D341Med (cell line): ENCODE data around the gene LRIG1.

Source experiments
- DNase-seq: peaks from one replicate; pipeline ENCODE4 v3.0.0; 2012; ENCODE audit warnings: low spot score

LRIG1 gene

DNA sequence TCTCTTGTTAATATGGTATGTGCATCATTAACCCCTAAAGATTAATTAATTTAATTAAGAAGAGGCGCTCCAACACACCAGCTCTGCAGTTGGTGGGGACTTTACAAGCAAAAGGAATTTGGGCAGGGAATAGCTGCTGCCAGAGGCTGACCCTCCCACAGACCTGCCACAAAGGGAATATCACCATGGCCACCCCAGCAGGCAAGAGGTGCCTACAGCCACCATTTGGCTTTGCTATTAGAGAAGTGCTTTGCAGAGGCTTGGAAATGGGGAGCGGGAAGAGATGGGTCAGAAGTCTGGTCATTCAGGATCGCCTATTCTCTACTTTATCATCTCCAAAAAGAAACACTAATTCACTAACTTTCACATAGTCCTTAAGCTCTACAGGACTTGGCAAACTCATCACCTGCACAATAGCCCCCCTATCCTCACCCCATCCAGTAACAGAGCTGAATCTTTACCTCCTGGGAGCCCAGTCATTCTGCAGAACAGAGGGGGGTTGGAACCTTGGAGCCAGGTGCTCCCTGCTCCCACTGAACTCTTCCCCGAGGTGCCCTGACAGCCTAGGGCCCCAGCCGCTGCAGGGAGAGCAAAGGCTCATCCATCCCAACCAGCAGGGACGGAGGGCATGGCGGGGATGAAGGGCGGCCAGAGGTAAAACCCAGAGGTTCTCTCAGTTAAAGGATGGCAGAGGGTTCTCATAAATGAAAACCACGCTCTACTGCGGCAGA, 29.7 kb downstream of the LRIG1 start:
- DNase-seq, result no peak

- DNase-seq, result no peak
Observed at GRCh38 chr3:66470285-66470684, 30.5 kb downstream of the LRIG1 start.

DNA sequence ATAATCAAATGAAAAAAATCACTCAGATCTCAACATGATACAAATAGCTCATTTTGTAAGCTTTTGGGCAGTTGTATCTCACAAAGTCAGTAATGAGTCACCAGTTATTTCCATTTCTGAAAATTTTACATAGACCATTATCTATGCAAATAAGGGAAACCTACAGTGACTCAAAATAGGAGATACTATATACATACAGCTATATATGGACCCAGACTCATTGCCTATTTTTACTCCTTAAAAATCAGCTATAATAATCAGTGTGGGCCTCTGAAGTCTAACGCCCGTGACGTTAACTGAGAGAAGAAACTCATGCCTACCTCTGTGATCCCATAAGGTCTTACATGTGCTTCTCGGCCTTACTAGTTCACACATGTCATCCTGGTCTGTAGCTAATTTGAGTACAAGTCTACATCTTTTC, 31.6 kb downstream of the LRIG1 start:
- DNase-seq, result no peak

DNA sequence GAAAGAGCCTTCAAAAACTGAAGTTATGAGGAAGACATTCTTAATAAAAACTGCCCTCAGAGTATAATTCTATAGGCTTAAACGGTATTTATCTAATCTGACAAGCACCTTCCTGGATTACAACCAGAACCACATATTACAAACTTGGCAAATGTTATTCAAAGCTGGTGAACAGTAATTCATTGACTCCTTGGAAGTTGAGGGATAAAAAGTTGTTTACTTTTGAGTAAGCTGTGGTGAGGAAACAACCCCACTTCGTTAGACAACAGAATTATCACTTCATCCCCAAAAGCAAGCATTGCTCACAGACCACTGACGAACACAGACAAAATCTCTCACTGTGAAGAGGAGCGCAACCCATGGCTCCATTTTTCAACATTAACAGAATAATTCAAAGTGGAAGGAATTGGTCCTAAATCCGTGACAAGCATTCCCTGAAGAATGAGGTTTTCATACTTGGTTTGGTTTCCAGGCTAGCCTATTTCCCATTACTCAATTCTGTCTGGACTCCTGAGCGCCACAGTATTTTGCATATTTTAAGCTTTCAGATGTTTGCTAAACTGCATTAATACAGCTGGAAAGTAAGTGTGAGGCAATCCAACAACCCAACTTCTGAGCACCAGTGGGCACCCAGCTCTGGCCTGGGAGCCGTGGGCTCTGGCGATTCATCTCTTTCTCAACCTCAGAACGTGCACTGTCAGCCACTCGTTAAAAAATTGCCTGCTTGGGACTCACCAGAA, 32.7 kb downstream of the LRIG1 start:
- no peak for DNase-seq

DNA sequence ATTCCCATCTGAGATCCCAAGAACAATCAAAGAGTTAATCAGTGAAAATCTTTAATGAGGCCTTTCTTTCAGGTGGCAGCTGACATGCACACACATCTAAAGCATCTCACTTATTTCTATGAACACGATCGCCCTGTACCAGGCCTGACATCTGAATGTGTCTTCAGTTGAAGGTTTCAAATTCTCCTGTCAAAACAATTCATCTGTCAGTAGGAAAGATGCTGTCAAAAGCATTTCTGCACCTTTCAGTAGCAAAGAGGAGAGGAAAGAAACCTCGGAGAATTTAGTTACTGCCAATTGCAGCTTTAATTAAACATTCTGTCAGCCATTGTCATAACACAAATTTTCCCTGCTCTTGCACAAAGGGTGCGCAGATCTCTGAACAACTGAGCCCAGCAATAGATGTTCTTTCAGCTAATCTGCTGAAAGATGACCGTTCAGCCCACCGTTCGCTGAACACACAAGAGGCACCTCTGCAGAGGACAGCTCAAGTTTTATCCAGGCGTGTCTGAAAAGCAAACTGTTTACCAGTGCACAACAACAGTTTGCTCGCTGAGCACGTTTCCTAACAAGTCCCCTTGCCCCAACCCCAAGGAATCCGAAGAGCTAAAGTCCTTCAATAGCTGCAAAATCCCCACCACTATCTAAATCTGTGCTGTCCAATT, 34.1 kb downstream of the LRIG1 start:
- no peak for DNase-seq

DNA sequence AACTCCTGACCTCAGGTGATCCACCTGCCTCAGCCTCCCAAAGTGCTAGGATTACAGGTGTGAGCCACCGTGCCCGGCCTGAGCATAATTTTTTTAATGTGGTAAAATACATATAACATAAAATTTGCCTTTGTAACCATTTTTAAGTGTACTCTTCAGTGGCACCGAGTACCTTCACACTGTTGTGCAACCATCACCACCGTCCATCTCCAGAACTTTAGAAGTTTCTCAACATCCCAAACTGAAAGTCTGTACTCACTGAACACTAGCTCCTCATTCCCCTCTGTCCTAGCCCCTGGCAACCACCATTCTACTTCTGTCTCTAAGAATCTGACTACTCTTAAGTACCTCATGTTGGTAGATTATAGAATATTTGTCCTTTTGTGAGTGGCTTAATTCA, 35.2 kb downstream of the LRIG1 start:
- no peak for DNase-seq

GRCh38 chr3:66465034-66465433, 35.8 kb downstream of the LRIG1 start:
- no peak for DNase-seq

- DNase-seq, result no peak
Observed at GRCh38 chr3:66464512-66464894, 36.3 kb downstream of the LRIG1 start.

- no peak for DNase-seq
Observed at GRCh38 chr3:66463730-66464511, 36.9 kb downstream of the LRIG1 start.

DNA sequence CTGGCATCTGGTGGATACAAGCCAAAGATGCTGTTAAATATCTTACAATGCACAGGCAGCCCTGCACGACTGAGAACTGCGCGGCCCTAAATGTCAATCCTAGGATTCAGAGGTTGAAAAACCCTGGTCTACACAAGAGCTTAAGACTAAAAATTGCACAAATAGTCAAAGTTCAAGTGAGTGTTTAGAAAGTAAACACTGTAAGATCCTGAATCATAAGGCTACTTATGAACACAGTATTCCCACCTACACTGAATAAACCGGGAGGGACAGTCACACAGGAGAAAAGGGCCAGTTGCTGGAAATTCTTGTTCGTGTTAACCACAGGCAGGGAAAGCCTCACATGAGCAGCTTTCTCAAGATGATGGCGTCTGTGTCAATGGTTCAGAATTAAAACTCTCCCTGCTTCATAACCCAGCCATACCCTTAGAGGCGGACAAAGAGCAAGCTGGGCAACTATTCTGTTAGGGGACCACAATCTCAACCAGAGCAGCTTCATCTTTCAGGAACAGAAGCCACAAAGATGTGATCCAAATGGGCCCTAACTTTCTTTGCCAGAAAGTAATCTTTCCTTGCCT, 37.7 kb downstream of the LRIG1 start:
- no peak for DNase-seq

GRCh38 chr3:66457252-66457651, 43.6 kb downstream of the LRIG1 start:
- no peak for DNase-seq

- DNase-seq, result no peak
Observed at GRCh38 chr3:66456711-66457173, 44.1 kb downstream of the LRIG1 start.

- DNase-seq, result no peak
Observed at GRCh38 chr3:66454464-66454859, 46.4 kb downstream of the LRIG1 start.

- no peak for DNase-seq
Observed at GRCh38 chr3:66453651-66454463, 47.0 kb downstream of the LRIG1 start.

DNA sequence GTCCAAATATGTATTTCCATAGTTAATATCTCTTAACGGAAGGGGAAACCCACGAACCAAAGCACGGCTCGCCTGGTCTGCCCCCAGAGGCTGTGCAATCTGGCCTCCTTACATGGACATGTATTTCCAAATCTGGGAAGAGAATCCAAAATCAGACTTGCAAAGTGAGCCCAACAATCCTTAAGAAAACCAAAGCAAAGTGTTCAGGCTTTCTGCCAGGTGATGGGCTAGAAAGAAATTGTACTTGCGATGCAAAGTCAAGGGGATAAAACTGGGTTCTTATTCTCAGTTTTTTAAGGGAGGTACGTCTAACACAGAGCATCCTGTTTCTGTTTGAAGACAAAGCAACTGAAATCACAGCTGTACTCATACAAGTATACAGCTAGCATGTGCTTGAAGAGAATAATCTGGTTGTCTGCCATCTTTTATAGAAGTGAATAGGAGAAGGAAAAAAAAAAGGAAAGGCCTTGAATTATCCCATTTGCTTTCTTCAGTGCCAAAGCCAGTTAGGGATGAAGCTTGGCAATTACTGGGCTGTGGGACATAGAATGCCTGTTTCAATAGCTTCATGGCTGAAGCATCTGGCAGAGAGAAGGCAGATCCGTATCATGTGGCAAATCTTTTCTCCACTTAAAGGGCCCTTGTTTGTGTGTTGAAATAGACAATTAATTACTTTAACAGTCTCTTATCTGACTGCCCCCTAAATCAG, 48.4 kb downstream of the LRIG1 start:
- no peak for DNase-seq

GRCh38 chr3:66451766-66452165, 49.1 kb downstream of the LRIG1 start:
- no peak for DNase-seq

GRCh38 chr3:66450390-66451022, 50.3 kb downstream of the LRIG1 start:
- DNase-seq, result no peak

DNA sequence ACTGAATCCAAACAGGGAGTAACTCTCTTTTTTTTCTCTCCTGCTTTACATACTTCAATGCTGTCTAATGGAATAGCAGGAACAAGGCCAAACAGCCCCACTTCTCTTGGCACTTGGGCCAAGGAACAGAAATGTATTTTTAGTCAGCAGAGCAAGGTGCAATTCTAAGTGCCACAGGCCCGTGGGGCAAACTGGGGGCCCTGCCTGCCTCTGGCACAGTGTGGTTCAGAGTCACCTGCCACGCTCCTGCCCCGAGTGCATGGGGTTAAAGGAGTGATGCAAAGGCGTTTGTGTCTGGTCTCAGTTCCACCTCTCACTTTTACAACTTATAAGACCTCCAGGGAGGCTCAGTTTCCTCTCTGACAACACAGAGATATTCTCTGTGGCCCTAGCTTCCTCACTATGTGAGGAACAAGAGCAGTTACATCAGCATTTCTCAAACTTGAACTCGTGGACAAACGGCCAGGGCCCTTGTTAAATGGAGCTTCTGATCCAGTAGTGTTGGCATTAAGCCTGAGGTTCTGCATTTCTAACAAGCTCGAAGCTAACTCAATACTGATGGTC, 51.3 kb downstream of the LRIG1 start:
- DNase-seq, result no peak

- no peak for DNase-seq
Observed at GRCh38 chr3:66444146-66444644, 56.6 kb downstream of the LRIG1 start.
